Panc1 (cell line): ENCODE measurements around the gene RCN2.

Source experiments
- CTCF ChIP-seq: fragments of 450-650 bp; IDR thresholded peaks from 2 replicates; pipeline ENCODE4 v1.5.1; 2017; ENCODE audit warnings: mild to moderate bottlenecking
- POLR2AphosphoS5 ChIP-seq: IDR thresholded peaks from 2 replicates; pipeline ENCODE4 v1.6.1; 2012; ENCODE audit warnings: mild to moderate bottlenecking, low read depth, low read length, moderate library complexity

GRCh38 chr15:76994971-76995945 is 63.7 kb downstream of the RCN2 start, which contains the start of gene PSTPIP1:
- TF ChIP-seq CTCF (no peak), POLR2AphosphoS5 (no peak)
